Urothelium cell line (cell line): Measurements from ENCODE around the gene PPM1G.

ENCODE experiments used
- DNase-seq: peaks from one replicate; pipeline ENCODE4 v3.0.0; 2011; ENCODE audit warnings: low spot score, mixed read lengths
- FAIRE-seq: peaks from 2 replicates; lab custom pipeline; 2011; peaks lifted over from hg19 to GRCh38; lab: Jason Lieb, UNC

PPM1G gene

GRCh38 chr2:27336173-27336572 is 73.2 kb downstream of the PPM1G start:
- DNase-seq (no peak), FAIRE-seq (no peak)

DNA sequence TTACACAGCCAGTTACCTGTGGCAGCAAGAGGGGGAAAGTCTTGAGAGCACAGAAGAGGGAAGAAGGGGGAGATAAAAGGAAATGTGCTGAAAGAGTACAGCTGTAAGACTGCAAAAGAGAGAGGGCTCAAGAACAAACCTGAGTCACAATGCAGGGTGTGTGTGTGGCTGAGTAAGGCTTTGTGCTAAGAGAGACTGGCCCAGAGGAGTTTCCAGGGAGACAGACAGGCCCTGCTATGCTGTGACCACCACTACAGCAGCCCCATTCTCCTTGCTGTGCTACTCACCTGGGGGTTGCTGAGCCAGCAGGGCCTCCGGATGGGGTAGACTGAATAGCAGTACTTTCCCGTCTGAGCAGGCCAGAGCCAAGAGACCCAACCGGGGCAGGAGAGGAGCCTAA is 74.1 kb downstream of the PPM1G start:
- no peak for FAIRE-seq
- no peak for DNase-seq
